Right lobe of liver (tissue), 6 donors: ENCODE measurements around the gene RCE1. TPM values are rescaled to one million over a fixed set of nuclear protein-coding genes. Genes with fewer than 3 reads are reported as not detected.

Experiments
- ATAC-seq, 4 donors: fragments of 200-7000 bp; cut with Tn5 transposase; one replicate each; pipeline ENCODE4 v1.9.1; 2020; ENCODE audit warnings: mild to moderate bottlenecking in 4 of 4, moderate library complexity in 4 of 4
- DNase-seq, 3 donors: peaks; one replicate each; pipeline ENCODE4 v3.0.0-alpha.2; 2020
- H3K27ac ChIP-seq, 3 donors: fragments of 200-600 bp; one replicate each; pipeline ENCODE4 v1.8.0; 2022
- H3K27me3 ChIP-seq, 2 donors: fragments of 200-600 bp; one replicate each; pipeline ENCODE4 v1.8.0; 2022
- H3K36me3 ChIP-seq, 4 donors: fragments of 200-600 bp; sonication (generic) in 1 of 4; one replicate each; pipeline versions ENCODE4 v1.5.1 to v1.8.0; 2017 to 2022; ENCODE audit warnings: control low read depth in 1 of 4
- H3K4me1 ChIP-seq, 4 donors: fragments of 200-600 bp; sonication (generic) in 1 of 4; one replicate each; pipeline versions ENCODE4 v1.5.1 to v1.8.0; 2017 to 2022; ENCODE audit warnings: control low read depth in 1 of 4
- H3K4me3 ChIP-seq, 3 donors: fragments of 200-600 bp; one replicate each; pipeline ENCODE4 v1.8.0; 2022
- H3K9me3 ChIP-seq, 4 donors: fragments of 200-600 bp; sonication (generic) in 1 of 4; one replicate each; pipeline versions ENCODE4 v1.5.1 to v1.8.0; 2017 to 2022; ENCODE audit warnings: control low read depth in 1 of 4
- POLR2A ChIP-seq: fragments of 450-650 bp; IDR thresholded peaks from one replicate; pipeline ENCODE4 v1.6.1; 2017; ENCODE audit warnings: antibody characterized with exemption, mild to moderate bottlenecking
- WGBS: methylation state at CpG from one replicate; pipeline ENCODE4 v1.1.6; 2018; ENCODE audit warnings: low coverage, low lambda C conversion rate; ENCODE audit not compliant: insufficient coverage; ENCODE audit errors: missing lambda C conversion rate; 5-methylcytosine and 5-hydroxymethylcytosine counted together
- intact Hi-C, 2 donors: fragments of 100-400 bp; cut with DNase I; formaldehyde crosslinking; loops; one replicate each; pipeline versions ENCODE4 v1.11.2 to v1.14.1; 2022
- total RNA-seq, 6 experiments: library from RNA; depleted of rRNA in 2 of 6; stranded (reverse); fragments of >200 nt in 2 of 6; fragmentation: NEBNext Ultra II Directional in 3 of 6; extraction: Animal tissue kit (Norgen Biotek cat#: 25700) in 3 of 6; gene quantifications; one replicate each; pipeline versions ENCODE4 v1.1.0 to v1.2.4, GENCODE V29; 2016 to 2023
- TF ChIP-seq, protein P1 (sequence below), 4 donors: fragments of 200-600 bp in 3 of 4; fragments of 450-650 bp in 1 of 4; IDR thresholded peaks; one replicate each; pipeline versions ENCODE4 v1.5.1 to v1.8.0; 2016 to 2022; ENCODE audit warnings: antibody characterized with exemption in 4 of 4, mild to moderate bottlenecking in 2 of 4
- donor health status: DM: no; HTN: yes; CAD: no.
- donor health status: DM: no; HTN: no; CAD: no.
- donor health status: DM: no; HTN: no; CAD: no.
- donor health status: DM: no; HTN: yes; CAD: no.
- donor health status: DM: no; HTN: yes; CAD: no.

Gene RCE1
- total RNA-seq, 6 experiments from 2014 or later = 3.1 to 7.7 (median 4.5) TPM

DNA sequence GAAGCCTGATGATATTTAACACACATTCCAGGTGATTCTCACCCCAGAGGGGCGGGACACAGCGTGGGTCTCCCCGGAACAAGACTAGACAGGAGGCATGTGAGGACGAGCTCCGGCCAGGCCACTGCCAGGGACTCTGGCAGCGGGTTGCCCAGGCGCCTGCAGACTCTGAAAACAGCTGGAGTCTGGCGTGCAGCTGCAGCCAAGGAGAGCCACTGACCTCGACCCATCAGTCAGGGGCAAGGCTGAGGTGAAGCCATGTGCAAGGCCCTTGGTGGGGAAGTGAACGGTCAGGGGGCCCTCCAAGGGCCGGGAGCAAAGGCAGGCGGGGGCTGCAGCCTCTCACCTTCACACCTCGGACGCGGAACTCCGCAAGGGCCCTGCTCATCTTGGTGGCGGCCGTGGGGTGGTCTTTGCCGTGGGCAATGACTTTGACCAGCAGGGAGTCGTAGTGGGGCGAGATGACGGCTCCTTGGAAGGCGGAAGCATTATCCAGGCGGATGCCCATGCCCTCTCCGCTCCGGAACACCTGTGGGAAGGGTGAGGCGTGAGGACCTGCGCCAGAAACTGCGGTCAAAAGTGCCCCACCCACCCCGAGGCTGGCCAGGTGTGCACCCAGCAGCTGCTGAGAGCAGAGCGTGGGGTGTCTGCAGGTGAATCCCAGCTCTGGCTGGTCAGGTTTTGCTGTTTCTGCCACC is 20.3 kb downstream of the RCE1 start:
- ATAC-seq (no peak), DNase-seq (no peak)
- TF ChIP-seq, protein P1, sequence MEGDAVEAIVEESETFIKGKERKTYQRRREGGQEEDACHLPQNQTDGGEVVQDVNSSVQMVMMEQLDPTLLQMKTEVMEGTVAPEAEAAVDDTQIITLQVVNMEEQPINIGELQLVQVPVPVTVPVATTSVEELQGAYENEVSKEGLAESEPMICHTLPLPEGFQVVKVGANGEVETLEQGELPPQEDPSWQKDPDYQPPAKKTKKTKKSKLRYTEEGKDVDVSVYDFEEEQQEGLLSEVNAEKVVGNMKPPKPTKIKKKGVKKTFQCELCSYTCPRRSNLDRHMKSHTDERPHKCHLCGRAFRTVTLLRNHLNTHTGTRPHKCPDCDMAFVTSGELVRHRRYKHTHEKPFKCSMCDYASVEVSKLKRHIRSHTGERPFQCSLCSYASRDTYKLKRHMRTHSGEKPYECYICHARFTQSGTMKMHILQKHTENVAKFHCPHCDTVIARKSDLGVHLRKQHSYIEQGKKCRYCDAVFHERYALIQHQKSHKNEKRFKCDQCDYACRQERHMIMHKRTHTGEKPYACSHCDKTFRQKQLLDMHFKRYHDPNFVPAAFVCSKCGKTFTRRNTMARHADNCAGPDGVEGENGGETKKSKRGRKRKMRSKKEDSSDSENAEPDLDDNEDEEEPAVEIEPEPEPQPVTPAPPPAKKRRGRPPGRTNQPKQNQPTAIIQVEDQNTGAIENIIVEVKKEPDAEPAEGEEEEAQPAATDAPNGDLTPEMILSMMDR (IDR thresholded peaks at IDR 0.05) = no peak
- no peak for TF ChIP-seq POLR2A
- Histone ChIP-seq H3K4me1 (peaks cover 0 to 5% (median 0%) of the 10 kb centered on the region in 4 donors), H3K27ac (no peak overlapping the region), H3K36me3 (peaks cover 0 to 83% (median 28%) of the 10 kb centered on the region in 4 donors), H3K9me3 (no peaks in the 10 kb centered on the region), H3K4me3 (no peak overlapping the region), H3K27me3 (no peaks in the 10 kb centered on the region)
- intact Hi-C loops = no loop called here
- 75% methylated on average over 2 of the region's 31 CpGs for WGBS

DNA sequence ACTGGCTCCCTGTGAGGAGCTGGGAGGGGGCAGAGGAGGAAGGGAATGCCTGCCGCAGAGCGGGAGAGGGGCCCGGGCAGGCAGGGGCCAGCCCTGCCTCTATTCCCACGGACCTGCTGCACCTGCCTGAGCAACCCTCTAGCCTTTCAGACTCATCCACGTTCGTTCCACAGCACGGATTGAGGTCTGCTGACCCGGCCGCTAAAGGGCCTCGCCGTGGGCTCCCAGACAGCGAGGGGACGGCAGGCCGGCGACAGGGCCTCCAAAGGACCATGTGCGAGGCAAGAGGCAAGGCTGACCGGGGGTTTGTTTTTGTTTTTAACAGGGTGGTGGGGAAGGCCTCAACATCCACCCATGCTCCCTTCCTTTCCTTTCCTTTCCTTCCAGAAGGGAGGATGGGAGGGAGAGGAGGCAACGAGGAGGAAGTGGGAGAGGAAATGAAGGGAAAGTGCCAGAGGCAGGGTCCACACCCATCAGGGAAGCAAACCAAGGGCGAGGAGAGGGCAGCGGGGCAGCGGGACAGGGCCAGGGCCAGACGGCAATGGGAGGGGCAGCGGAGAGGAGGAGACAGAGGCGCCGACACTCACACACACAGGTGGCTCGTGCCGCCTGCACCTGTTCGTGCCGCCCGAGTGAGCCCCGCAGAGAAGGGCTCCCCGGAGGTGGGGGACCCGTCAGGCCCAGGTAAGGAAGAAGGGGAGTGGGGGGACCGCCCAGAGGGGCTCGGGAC is 21.1 kb downstream of the RCE1 start:
- WGBS = 69% methylated on average over 15 of the region's 35 CpGs
- no peak for ATAC-seq
- Histone ChIP-seq H3K27me3 (no peaks in the 10 kb centered on the region), H3K27ac (no peak overlapping the region), H3K4me3 (no peak overlapping the region), H3K36me3 (peaks cover 0 to 91% (median 32%) of the 10 kb centered on the region in 4 donors), H3K9me3 (no peaks in the 10 kb centered on the region), H3K4me1 (peaks cover 0 to 4% (median 0%) of the 10 kb centered on the region in 4 donors)
- no peak for DNase-seq
- intact Hi-C loops = no loop called here
- TF ChIP-seq, protein P1 (IDR thresholded peaks at IDR 0.05) = no peak
- no peak for TF ChIP-seq POLR2A

DNA sequence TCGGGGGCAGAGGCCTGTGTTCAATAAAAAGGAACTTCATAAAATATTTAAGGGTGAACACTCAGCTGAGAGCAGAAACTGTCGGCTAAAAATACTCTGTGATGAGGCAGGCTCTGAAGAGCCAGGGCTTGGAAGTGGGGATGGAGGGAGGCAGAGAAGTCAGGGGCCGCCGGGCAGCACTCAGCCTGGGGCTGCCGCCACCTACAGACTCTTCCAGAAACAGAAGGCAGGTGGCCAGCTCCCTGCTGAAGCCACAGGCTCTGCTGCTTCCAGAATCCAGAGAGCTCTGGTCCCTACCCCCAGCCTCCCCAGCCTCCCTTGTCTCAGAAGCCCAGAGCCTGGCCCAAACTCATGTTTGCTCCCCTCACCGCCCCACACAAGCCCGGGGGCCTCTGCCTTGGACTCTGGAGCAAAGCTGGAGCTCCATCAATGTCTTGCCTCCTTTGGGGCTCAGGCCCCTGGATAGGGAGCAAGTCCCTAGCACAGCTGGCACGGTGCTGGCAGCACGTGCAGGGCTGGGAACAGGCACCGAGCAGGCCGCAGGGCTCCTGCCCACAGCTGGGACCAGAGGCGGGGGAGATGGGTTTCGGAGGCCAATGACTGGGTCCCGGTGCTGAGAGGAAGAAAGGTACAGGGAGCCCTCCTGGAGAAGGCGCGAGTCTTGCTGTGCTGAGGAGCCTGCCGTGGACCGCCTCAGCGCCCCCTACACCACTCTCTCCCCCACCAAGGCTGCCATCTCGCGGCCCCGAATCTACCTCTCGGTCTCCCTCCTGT is 21.9 kb downstream of the RCE1 start:
- intact Hi-C loops = no loop called here
- WGBS = 83% methylated on average over 2 of the region's 23 CpGs
- no peak overlapping the region for H3K4me3 ChIP-seq
- peaks cover 0 to 93% (median 36%) of the 10 kb centered on the region in 4 donors for H3K36me3 ChIP-seq
- no peaks in the 10 kb centered on the region for H3K4me1 ChIP-seq
- TF ChIP-seq, protein P1 (IDR thresholded peaks at IDR 0.05) = no peak
- TF ChIP-seq POLR2A = no peak
- DNase-seq (no peak), ATAC-seq (no peak)
- H3K9me3 ChIP-seq = no peaks in the 10 kb centered on the region
- no peak overlapping the region for H3K27ac ChIP-seq
- H3K27me3 ChIP-seq = no peaks in the 10 kb centered on the region

DNA sequence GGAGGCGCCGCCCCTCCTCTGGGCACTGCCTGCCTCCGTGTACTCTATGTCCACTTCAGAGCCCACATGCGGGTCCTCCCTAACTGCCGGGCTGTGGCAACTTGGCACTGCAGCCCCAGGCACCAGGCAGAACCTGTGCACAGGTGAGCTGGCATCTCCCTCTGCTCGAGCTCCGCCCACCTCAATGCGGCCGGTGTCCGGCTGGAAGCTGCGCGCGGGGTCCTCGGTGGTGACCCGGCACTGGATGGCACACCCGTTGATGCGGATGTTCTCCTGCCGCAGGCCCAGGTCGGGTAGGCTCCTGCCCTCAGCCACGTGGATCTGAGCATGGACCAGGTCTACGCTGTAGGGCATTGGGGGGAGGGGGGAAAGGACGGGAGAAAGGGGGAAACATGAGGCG is 22.8 kb downstream of the RCE1 start:
- DNase-seq (peak in 1 of 3 donors; percentile 19), ATAC-seq (no peak)
- Histone ChIP-seq H3K9me3 (no peaks in the 10 kb centered on the region), H3K27me3 (no peaks in the 10 kb centered on the region), H3K36me3 (peaks cover 0 to 93% (median 39%) of the 10 kb centered on the region in 4 donors), H3K4me3 (no peak overlapping the region), H3K4me1 (no peaks in the 10 kb centered on the region), H3K27ac (no peak overlapping the region)
- WGBS = 88% methylated on average over 5 of the region's 23 CpGs
- intact Hi-C loops = no loop called here
- TF ChIP-seq, protein P1 (IDR thresholded peaks at IDR 0.05) = no peak
- no peak for TF ChIP-seq POLR2A
